Renal pelvis (tissue), 4 donors: ENCODE data around the gene DUSP28. TPM values are rescaled to one million over a fixed set of nuclear protein-coding genes. Genes with fewer than 3 reads are reported as not detected.
"Not testable (repeated sequence)": the region's sequence is repeated elsewhere in the genome, so short reads cannot be mapped to it uniquely, and the experiment has no call there.

Source experiments
- DNase-seq: peaks from one replicate; pipeline ENCODE4 v3.0.0-alpha.2; 2013
- polyA plus RNA-seq, 3 donors: library from polyadenylated mRNA; unstranded; fragments of 120-200 nt; gene quantifications; one replicate each; pipeline ENCODE4 v1.2.1, GENCODE V29; 2013; ENCODE audit not compliant: insufficient read length in 3 of 3

DUSP28 gene
- polyA plus RNA-seq, 3 donors, result 7.3 to 10.4 (median 9.1) TPM

DNA sequence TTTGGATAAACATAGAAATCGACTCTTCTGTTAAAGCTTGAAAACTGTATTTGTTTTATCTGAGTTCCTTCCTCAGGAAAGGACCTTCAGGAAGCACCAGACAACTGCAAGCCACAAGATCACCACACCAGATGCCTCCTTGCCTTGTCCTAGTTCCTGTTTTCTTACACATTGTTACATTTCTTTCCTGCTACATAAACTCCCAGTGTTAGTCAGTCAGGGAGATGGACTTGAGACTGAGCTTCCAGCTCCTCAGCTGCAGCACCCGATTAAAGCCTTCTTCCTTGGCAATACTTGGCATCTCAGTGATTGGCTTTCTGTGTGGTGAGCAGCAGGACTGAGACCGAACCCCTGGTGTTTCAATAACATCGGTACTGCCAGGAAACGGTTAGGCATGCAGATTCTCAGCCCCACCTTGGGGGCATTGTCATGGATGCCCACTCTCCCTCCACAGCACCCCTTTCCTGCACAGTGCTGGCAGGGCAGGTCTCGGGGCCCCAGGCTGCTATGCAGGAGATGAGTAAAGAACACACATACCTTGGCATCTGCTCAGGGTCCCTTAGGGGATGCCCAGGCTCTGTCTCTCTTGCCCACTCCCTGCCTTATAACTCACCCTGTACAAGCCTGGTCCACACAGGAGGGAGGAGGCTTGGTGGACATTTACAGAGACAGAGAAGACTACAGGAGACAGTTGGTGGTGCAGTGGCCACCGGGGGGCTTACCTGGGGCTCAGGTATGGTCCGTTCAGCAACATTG is 35.0 kb upstream of the DUSP28 start:
- DNase-seq, result no peak

GRCh38 chr2:240525802-240526201 is 34.4 kb upstream of the DUSP28 start:
- DNase-seq, result no peak

DNA sequence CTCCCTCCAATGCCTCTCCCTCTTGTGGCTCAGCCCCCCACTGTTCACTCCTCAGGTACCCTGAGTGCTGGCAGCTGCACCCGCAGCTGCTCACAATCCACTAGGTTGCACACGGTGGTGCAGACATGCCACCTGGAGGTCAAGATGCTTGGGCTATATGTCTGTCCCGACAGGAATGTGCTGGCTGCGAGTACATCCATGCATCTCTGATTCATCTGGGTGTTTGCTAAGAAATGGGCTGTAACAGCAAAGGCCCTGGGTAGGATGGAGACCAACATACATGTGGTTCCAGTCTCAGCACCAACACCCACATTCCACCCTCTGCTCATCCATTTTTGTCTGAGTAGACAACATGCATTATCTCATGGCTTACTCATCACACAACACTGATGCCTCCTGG is 33.6 kb upstream of the DUSP28 start:
- no peak for DNase-seq

DNA sequence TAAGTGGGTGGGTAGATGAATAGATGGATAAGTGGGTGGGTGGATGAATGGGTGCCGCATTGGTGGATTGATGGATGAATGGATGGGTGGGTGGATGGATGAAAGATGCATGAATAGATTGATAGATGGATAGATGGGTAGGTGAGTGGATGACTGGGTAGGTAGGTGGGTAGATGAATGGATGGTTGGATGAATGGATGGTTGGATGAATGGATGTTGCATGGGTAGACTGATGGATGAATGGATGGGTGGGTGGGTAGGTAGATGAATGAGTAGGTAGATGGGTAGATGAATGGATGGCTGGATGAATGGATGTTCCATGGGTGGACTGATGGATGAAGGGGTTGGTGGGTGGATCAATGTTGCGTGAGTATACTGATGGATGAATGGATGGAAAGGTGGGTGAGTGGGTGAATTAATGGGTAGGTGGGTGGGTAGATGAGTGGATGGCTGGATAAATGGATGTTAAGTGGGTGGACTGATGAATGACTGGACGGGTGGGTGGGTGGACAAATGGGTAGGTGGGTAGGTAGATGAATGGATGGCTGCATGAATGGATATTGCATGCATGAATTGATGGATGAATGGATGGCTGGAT is 32.9 kb upstream of the DUSP28 start:
- no peak for DNase-seq

DNA sequence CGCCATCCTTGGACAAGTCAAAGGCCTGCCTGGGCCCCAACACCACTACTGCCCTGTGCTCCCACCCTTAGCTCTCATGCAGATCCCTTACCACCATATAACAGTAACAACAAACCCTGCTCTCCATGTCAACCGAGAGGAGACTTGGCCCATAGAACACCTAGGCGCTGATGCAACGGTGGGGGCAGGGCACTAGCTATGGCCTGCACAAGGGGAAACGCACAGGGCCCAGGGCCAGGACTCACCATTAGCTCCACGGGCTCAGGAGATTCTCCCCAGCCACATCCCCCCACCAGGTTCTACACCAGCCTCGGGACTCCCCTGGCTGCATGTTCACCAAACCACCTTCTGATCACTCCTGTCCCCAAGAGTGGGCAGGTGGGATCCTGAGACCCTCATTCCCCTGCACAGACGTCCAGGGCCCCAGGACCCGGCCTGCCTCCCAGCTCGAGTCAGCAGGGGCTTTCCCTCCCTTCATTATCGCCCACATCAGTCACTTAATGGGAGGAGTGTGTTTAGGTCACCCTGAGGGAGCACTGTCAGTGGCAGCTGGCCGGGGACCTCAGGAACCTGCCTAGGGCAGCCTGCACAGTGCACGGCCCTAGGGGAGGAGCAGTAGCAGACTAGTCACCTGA is 31.6 kb upstream of the DUSP28 start:
- DNase-seq, result no peak

DNA sequence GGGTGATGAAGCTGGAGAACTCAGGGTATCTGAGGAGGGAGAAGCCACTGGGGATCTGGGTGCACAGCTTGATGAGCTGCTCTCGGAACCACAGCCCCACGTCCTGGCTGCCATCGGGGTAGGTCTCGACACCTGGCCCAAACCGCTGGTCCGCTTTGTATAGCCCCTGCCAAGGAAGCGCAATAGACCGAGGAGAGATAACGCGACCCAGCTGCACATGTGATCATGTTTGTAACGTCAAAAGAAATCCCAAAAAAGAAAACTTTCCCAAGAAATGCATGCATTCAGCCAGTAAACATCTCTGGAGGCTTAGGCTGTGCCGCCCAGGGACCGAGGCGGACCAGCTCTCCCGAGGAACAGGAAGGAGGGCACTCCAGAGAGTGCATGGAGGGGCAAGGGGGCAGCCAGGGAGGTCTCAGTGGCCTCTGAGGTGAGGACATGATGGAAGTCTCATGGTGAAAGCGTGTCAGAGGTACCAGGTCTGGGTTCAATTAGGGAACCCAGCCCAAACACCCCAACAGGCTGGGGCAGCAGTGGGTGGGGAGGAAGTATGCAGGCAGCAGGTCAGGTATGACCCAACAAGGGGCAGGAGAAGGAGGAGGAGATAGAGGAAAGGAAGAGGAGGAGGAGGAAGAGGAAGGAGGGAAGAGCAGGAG is 30.7 kb upstream of the DUSP28 start:
- no peak for DNase-seq

DNA sequence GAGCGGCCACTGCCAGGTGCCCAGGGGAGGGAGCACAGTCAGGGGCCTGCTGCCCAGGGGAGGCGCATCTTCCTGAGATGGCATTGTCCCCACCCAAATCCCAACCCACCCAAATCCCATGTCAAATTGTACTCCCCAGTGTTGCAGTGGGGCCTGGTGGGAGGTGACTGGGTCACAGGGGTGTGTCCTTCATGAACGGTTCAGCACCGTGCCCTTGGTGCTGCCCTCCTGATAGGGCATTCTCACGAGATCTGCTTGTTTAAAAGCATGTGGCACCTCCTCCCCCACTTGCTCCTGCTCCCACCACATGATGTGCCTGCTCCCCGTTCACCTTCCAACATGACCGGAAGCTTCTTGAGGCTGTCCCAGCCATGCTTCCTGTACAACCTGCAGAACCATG is 30.0 kb upstream of the DUSP28 start:
- DNase-seq, result no peak

- no peak for DNase-seq
These were observed 29.1 kb upstream of the DUSP28 start for GRCh38 chr2:240531038-240531437.

DNA sequence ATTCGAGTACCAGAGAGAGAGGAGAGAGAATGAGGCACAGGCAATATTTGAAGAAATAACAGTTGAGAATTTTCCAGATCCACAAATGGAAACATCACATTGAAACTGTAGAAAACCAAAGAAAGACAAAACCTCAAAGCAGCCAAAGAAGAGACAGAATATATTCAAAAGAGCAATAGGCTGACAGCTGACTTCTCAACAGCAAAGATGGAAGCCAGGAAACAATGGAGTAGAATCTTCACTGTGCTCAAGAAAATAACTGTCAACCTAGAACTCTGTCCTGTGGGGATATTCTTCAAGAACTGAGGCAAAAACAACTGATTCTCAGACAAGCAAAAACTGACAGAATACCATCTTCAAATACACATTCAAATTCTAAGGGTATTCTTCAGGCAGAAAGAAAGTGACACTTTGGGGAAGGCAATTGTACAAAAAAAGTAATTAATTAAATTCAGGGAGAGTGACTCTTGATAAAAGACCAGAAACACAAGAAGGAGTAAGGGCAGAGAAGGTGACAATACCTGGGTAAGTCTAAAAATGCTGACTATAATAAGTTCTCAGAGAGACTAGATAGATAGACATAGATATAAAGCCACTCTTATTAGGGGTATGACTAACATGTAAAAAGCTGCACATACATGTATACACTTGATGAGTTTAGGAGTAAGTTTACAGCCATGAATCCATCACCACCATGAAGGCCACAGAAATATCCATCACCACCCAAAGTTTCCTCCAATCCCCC is 28.0 kb upstream of the DUSP28 start:
- DNase-seq, result no peak

DNA sequence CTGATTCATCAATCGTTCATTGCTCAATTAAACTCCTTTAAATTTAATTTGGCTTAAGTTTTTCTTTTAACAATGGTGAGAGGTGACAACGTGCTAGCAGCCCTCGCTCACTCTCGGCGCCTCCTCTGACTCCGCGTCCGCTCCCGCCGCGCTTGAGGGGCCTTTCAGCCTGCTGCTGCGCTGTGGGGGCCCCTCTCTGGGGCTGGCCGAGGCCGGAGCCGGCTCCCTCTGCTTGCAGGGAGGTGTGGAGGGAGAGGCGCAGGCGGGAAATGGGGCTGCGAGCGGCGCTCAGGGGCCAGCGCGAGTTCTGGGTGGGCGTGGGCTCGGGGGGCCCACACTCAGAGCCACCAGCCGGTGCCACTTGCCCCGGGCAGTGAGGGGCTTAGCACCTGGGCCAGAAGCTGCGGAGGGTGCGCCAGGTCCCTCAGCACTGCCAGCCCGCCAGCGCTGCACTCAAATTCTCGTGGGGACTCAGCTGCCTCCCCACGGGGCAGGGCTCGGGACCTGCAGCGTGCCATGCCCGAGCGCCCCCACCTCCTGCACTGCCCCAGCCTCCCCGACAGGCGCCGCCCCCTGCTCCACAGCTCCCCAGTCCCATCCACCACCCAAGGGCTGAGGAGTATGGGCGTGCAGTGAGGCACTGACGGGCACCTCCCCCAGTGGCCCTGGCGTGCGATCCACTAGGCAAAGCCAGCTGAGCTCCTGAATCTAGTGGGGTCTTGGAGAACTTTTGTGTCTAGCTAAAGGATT is 22.0 kb upstream of the DUSP28 start:
- DNase-seq, result no peak

DNA sequence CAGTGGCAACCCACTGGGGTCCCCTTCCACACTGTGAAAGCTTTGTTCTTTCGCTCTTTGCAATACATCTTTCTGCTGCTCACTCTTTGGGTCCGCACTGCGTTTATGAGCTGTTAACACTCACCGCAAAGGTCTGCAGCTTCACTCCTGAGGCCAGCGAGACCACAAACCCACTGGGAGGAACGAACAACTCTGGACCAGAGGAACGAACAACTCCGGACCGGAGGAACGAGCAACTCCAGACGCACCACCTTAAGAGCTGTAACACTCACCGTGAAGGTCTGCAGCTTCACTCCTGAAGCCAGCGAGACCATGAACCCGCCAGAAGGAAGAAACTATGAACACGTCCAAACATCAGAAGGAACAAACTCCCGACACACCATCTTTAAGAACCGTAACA is 21.1 kb upstream of the DUSP28 start:
- DNase-seq, result not testable (repeated sequence)

DNA sequence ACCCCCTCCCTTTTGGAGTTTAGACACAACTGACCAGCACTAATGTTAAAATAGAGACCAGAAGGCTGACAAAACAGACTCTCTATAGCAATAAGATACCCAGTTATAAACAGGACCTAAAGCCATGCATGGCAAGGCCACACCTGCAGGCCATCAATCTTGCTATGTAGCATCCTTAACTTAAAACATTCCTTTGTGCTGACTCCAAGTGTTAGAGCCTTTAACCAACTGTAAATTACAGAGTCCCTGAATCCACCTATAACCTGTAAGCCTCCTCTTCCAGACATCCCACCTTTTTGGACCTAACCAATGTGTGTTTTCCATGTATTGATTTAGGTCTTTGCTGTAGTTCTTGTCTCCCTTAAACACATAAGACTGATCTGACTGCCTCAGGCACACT is 20.3 kb upstream of the DUSP28 start:
- DNase-seq, result peak; percentile 54

- DNase-seq, result no peak
These were observed 8.9 kb upstream of the DUSP28 start for GRCh38 chr2:240551288-240551687.

GRCh38 chr2:240551811-240552210 is 8.3 kb upstream of the DUSP28 start:
- no peak for DNase-seq

DNA sequence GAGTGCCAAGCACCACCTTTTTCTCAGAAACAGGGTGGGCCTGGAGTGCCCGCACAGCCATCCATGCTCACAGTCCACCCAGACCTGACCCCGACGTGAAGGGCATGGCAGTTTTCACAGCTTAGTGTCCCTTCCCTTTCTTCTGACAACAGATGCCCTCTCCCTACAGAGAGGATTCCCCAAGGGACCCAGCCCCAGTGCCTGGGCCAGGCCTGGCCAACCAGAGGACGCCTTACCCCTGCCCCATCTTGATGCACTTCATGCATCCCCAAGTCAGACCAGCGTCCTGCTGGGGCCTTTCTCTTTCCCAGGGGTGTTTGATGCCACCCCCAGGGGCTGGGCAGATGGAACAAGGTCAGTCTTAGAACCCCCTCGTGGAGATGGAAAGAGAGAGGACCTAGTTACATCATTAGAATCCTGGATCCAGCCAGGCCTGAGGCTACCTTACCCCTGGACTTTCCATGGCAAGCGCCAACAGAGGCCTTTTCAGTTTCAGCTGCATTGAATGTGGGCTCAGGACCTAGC is 6.1 kb upstream of the DUSP28 start:
- no peak for DNase-seq

DNA sequence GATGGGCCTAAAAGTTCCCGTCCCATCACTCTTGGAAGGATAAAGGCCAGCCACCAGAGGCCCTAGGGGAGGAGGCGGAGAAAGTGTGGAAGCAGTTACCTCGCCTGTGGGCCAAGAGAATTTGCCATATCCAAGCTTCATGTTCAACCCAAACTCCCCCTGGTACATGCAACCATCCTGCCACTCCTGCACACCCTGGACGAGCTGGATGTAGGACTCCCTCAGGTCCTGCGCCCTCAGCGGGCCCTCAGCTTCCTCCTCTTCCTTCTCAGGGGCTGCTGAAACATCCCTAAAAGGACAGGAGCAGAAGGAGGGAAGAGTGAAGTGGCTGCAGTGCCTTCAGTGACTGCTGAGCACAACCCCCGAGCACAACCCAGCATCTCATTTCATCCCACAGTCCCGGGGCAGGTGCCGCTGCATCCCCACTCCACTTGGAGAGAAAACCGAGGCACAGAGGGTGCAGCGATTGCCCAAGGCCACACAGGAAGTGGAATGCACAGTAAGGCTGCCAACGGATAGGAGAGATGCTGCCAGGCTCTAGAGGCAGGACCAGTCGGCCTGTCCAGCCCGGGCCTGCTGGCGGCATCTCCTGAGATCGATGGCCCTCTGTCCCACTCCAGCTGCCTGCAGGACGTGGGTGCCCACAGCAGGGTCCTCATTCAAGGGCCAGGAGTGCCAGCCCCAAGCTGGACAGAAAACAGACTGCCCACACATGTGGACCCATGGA is 5.2 kb upstream of the DUSP28 start:
- DNase-seq, result no peak

DNA sequence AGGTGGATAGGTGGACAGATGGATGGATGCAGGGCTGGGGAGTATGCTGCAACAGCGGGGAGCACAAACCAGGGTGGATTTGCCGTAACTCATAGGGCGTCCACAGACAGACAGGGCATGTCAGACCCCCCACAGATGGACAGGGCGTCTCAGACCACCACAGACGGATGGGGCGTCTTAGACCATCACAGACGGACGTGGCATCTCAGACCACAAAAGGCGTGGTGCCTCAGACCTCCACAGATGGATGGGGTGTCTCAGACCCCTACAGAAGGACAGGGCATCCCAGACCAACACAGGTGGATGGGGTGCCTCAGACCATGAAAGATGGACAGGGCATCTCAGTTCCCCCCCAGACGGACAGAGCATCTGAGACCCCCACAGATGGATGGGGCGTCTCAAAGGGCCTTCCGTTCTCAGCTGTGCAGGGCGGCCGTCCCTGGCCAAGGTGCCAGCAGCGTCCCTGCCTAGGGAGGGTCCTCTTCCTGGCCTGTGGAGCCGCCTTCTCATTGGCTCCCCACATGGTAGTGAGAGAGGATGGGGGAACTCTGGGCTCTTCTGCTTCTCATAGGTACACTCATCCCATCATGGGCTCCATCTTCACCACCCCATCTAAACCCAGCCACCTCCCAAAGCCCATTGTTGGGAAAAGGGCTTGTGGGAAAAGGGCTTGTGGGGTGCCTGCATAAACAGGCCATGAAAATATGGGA is 4.5 kb upstream of the DUSP28 start:
- no peak for DNase-seq

- peak; percentile 64 for DNase-seq
These were observed 3.5 kb upstream of the DUSP28 start for GRCh38 chr2:240556553-240557100.

DNA sequence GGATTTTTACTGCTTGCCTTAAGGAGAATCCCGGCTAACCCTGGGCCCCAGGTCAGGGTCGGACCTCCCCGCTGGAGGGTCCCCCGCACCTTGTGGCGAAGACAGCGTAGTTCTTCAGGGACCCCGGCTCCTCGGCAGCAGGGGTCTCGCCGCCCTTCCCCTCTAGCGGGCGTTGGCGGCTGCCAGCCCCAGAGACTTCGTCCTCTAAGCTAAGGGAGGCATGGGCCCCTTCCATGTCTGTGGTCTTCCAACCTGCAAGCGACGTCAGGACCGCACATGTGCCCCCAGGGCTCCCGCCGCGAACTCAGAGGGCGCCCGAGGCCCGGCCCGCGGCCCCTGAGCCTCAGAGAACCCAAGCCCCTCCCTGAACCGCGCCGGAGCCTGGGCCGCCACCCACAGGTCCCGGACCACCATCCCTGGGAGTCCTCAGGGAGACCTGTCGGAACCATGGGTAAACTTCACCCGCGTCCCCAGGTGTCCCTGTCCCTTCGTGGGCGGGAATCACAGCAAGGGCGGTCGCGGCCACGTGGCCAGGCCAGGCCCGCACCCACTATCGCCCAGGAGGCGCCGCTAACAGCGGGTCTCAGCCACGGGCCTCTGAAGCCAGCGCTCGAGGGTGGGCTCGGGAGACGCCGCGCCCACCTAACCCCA is 2.9 kb upstream of the DUSP28 start:
- DNase-seq, result no peak
